B cell (primary cell): ENCODE results near the gene FAM76A. TPM values are rescaled to one million over a fixed set of nuclear protein-coding genes. Genes with fewer than 3 reads are reported as not detected.

Experiments
- ATAC-seq: fragments of 200-7000 bp; cut with Tn5 transposase; one replicate; pipeline ENCODE4 v1.10.0; 2021; ENCODE audit warnings: low read depth, mild to moderate bottlenecking, moderate number of reproducible peaks, moderate library complexity
- CTCF ChIA-PET: fragments of 350-600 bp; sonication (Branson Sonifier 250); formaldehyde crosslinking; loops from one replicate; lab custom pipeline; 2021; ENCODE audit warnings: antibody characterized with exemption, inconsistent platforms; lab: Charles Lee
- POLR2A ChIA-PET: fragments of 350-600 bp; sonication (Branson Sonifier 250); formaldehyde crosslinking; loops from one replicate; lab custom pipeline; 2021; ENCODE audit warnings: antibody characterized with exemption; lab: Charles Lee
- DNase-seq: peaks from one replicate; pipeline ENCODE4 v3.0.0; 2013
- H2AFZ ChIP-seq: 2 replicates; pipeline ENCODE4 v1.6.1; 2012; ENCODE audit warnings: mild to moderate bottlenecking, low read depth, low read length; ENCODE audit not compliant: insufficient read depth, poor library complexity, severe bottlenecking
- H3K27ac ChIP-seq, 2 donors: 1 replicate in 1 of 2; 2 replicates in 1 of 2; pipeline ENCODE4 v1.5.1; 2012 to 2013; ENCODE audit warnings: low read length in 2 of 2, mild to moderate bottlenecking in 2 of 2, moderate library complexity in 1 of 2
- H3K27me3 ChIP-seq, 4 experiments: fragments of 200-600 bp in 1 of 4; sonication (generic) in 1 of 4; replicated peaks in 1 of 4; 1 replicate in 2 of 4; 2 replicates in 2 of 4; pipeline versions ENCODE4 v1.6.1 to v1.7.0; 2013 to 2016; ENCODE audit warnings: low read length in 3 of 4, mild to moderate bottlenecking in 2 of 4, mixed read lengths in 1 of 4, moderate library complexity in 1 of 4; ENCODE audit not compliant: insufficient read depth in 4 of 4, control insufficient read depth in 3 of 4; ENCODE audit errors: control extremely low read depth in 1 of 4
- H3K36me3 ChIP-seq, 2 experiments: replicated peaks in 1 of 2; 1 replicate in 1 of 2; 2 replicates in 1 of 2; pipeline versions ENCODE4 v1.6.1 to v1.7.1; 2013; ENCODE audit warnings: low read length in 1 of 2; ENCODE audit not compliant: insufficient read depth in 2 of 2, control insufficient read depth in 1 of 2; ENCODE audit errors: control extremely low read depth in 1 of 2, extremely low read depth in 1 of 2
- H3K4me1 ChIP-seq, 2 donors: fragments of 200-600 bp in 1 of 2; sonication (generic) in 1 of 2; 1 replicate in 1 of 2; 2 replicates in 1 of 2; pipeline versions ENCODE4 v1.5.1 to v1.6.1; 2013 to 2017; ENCODE audit warnings: low read length in 2 of 2; ENCODE audit not compliant: control insufficient read depth in 2 of 2, insufficient read depth in 2 of 2
- H3K4me2 ChIP-seq: replicated peaks from 2 replicates; pipeline ENCODE3; 2012; ENCODE audit warnings: mild to moderate bottlenecking, low read depth, low read length; ENCODE audit not compliant: poor library complexity, severe bottlenecking
- H3K4me3 ChIP-seq, 5 experiments: fragments of 200-600 bp in 1 of 5; sonication (generic) in 1 of 5; 1 replicate in 3 of 5; 2 replicates in 2 of 5; pipeline versions ENCODE4 v1.5.1 to v1.7.0; 2011 to 2016; ENCODE audit warnings: low read length in 4 of 5, mild to moderate bottlenecking in 4 of 5, low read depth in 2 of 5, control low read depth in 1 of 5, moderate library complexity in 1 of 5; ENCODE audit not compliant: insufficient read depth in 1 of 5; ENCODE audit errors: control extremely low read depth in 1 of 5, extremely low read depth in 1 of 5
- H3K79me2 ChIP-seq: fragments of 200-600 bp; sonication (generic); one replicate; pipeline ENCODE4 v1.6.0; 2016; ENCODE audit warnings: low read length; ENCODE audit not compliant: control insufficient read depth, insufficient read depth
- H3K9ac ChIP-seq: fragments of 200-600 bp; sonication (generic); 2 replicates; pipeline ENCODE4 v1.6.1; 2017; ENCODE audit warnings: mild to moderate bottlenecking, low read length, moderate library complexity
- H3K9me3 ChIP-seq, 3 donors: one replicate each; pipeline versions ENCODE4 v1.6.1 to v1.7.1; 2013; ENCODE audit warnings: low read length in 2 of 3; ENCODE audit not compliant: control insufficient read depth in 2 of 3, insufficient read depth in 1 of 3; ENCODE audit errors: control extremely low read depth in 1 of 3
- H4K20me1 ChIP-seq: 2 replicates; pipeline ENCODE4 v1.6.0; 2012; ENCODE audit warnings: mild to moderate bottlenecking, low read length; ENCODE audit not compliant: insufficient read depth, control insufficient read depth, poor library complexity, severe bottlenecking
- H3K27ac Mint-ChIP-seq: one replicate; pipeline ENCODE4 v1.8.0; 2021; ENCODE audit warnings: mixed read lengths
- H3K27me3 Mint-ChIP-seq: one replicate; pipeline ENCODE4 v1.8.0; 2021; ENCODE audit warnings: mixed read lengths
- H3K4me1 Mint-ChIP-seq: one replicate; pipeline ENCODE4 v1.8.0; 2021; ENCODE audit warnings: mixed read lengths
- H3K4me3 Mint-ChIP-seq: one replicate; pipeline ENCODE4 v1.8.0; 2021; ENCODE audit warnings: mixed read lengths
- H3K9me3 Mint-ChIP-seq: one replicate; pipeline ENCODE4 v1.8.0; 2022; ENCODE audit warnings: mixed read lengths; ENCODE audit not compliant: insufficient read depth
- CTCF ChIP-seq: fragments of 200-600 bp; IDR thresholded peaks from one replicate; pipeline ENCODE4 v1.8.0; 2022; ENCODE audit warnings: antibody characterized with exemption, mild to moderate bottlenecking
- EZH2 ChIP-seq: IDR thresholded peaks from 2 replicates; pipeline ENCODE4 v1.6.1; 2012; ENCODE audit warnings: borderline replicate concordance, low read depth, mild to moderate bottlenecking, moderate library complexity, low read length; ENCODE audit not compliant: insufficient read depth, poor library complexity, severe bottlenecking
- WGBS: methylation state at CpG from one replicate; pipeline ENCODE4 v1.1.5; 2013; ENCODE audit warnings: missing lambda C conversion rate; ENCODE audit not compliant: insufficient coverage; 5-methylcytosine and 5-hydroxymethylcytosine counted together
- intact Hi-C: fragments of 100-400 bp; cut with micrococcal nuclease; formaldehyde crosslinking; loops from one replicate; pipeline ENCODE4 v1.10.0; 2022
- polyA plus RNA-seq: library from polyadenylated mRNA; depleted of rRNA; stranded (reverse); fragments of >200 nt; gene quantifications from 2 replicates; pipeline ENCODE4 v1.2.3, GENCODE V29; 2012
- total RNA-seq, 2 donors: library from RNA; stranded (reverse); fragments of 120-200 nt in 1 of 2; gene quantifications; 1 replicate in 1 of 2; 2 replicates in 1 of 2; pipeline versions ENCODE4 v1.2.3 to v1.2.4, GENCODE V29; 2013 to 2022

The FAM76A gene
- total and polyA plus RNA-seq, 2 donors (not counting 1 experiment from before 2014, with no cell fraction given) = 11.7 to 25.0 TPM

DNA sequence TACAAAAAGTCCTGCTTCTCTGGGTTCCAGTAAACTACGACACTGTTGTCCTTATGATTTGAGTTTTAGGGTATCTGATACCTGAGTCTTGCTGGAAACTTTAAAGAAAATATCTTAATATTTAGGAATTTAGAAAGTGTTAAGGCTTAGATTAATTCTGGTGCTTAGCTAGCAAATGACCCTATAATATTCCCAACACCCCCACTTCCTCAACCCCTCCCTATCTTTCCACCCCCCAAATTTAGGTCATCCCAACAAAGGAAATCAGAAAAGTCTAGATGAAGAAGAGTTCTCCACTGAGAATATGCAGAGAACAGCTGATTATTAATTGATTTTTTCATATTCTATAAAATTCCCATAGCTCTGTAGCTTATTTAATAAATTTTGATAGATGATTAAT is 58.9 kb downstream of the FAM76A start:
- H3K9me3 Mint-ChIP-seq = no peaks in the 10 kb centered on the region
- Histone ChIP-seq H2AFZ (no peak overlapping the region), H3K4me2 (no peak overlapping the region), H3K9ac (no peak overlapping the region), H3K36me3 (peaks cover 6 to 13% of the 10 kb centered on the region in 2 experiments), H3K27me3 (no peaks in the 10 kb centered on the region), H3K9me3 (no peaks in the 10 kb centered on the region), H3K27ac (no peak overlapping the region), H3K4me3 (no peak overlapping the region), H3K4me1 (no peaks in the 10 kb centered on the region), H3K79me2 (peaks cover 68% of the 10 kb centered on the region), H4K20me1 (peaks cover 35% of the 10 kb centered on the region)
- peaks cover 17% of the 10 kb centered on the region for H3K4me1 Mint-ChIP-seq
- DNase-seq = no peak
- ChIA-PET CTCF (interaction anchor here (0.5 to 1.0 kb wide), 3 partner anchors 14 to 1298 kb away, joined by 3 read pairs; no protein-coding TSS in a partner anchor), POLR2A (no interaction called here)
- no peak for ATAC-seq
- H3K27ac Mint-ChIP-seq = no peak overlapping the region
- intact Hi-C loops = no loop called here
- no peak overlapping the region for H3K4me3 Mint-ChIP-seq
- no peaks in the 10 kb centered on the region for H3K27me3 Mint-ChIP-seq
- 100% methylated on average over 1 of the region's 1 CpG for WGBS
- TF ChIP-seq CTCF (no peak), EZH2 (no peak)

DNA sequence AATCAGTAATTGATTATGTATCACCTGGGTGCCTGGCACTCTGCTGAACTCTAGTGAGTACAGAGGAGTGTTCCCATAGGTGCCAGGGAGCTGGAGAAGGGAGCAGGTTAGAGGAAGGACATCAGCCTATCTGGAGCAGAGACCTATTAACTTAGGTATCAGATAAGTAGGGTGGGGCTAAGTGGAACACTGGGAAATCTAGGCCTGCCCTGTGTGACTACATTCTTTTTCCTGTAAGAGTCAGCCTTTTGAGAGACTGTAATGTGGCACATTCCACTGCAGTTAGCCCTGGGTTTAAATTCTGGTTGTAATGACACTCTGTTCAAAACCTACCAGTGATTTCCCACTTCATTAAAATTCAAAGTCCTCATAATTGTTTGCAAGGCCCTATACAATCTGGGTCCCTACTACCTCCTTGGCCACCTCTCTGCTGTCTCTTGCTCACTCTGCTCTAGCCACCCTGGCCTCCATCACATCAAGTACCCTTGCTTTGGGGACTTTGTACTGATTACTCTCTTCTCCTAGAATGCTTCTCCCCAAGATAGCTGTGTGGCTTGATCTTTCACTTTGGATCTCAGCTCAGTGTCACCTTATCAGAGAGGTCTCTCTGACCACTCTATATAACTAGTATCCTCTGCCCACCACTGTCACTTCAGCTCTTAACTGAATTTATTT is 60.2 kb downstream of the FAM76A start:
- Mint-ChIP-seq H3K9me3 (no peaks in the 10 kb centered on the region), H3K27ac (no peak overlapping the region), H3K4me1 (peaks cover 17% of the 10 kb centered on the region), H3K27me3 (no peaks in the 10 kb centered on the region), H3K4me3 (no peak overlapping the region)
- no peak overlapping the region for H3K9ac ChIP-seq
- CTCF ChIA-PET = no interaction called here
- ATAC-seq (no peak), DNase-seq (no peak)
- H3K27me3 ChIP-seq = no peaks in the 10 kb centered on the region
- POLR2A ChIA-PET = no interaction called here
- no peaks in the 10 kb centered on the region for H3K4me1 ChIP-seq
- no peak overlapping the region for H3K4me2 ChIP-seq
- peaks cover 10 to 22% of the 10 kb centered on the region in 2 experiments for H3K36me3 ChIP-seq
- peaks cover 35% of the 10 kb centered on the region for H4K20me1 ChIP-seq
- H3K79me2 ChIP-seq = peaks cover 55% of the 10 kb centered on the region
- H3K27ac ChIP-seq = no peak overlapping the region
- TF ChIP-seq CTCF = no peak
- no peak for TF ChIP-seq EZH2
- intact Hi-C loops = no loop called here
- no peak overlapping the region for H3K4me3 ChIP-seq
- H2AFZ ChIP-seq = no peak overlapping the region
- no peaks in the 10 kb centered on the region for H3K9me3 ChIP-seq
